ENCODE data around the gene CHMP2A. TPM values are rescaled to one million over a fixed set of nuclear protein-coding genes. Genes with fewer than 3 reads are reported as not detected.

CHMP2A gene
- total RNA-seq, 1 experiment from 2014 or later: 191 TPM

- Histone ChIP-seq H3K36me3 (ENCODE audit: control insufficient read depth, insufficient read depth, low read length) (peaks cover 3% of the 10 kb centered on the region; the same call in 1 of the 2 replicates), H3K27me3 (ENCODE audit: control insufficient read depth, insufficient read depth, low read length) (no peaks in the 10 kb centered on the region), H3K27ac (ENCODE audit: low read length) (peak overlapping the region; percentile 93), H3K4me3 (ENCODE audit: low read depth in 2 of 2, low read length in 2 of 2) (peak overlapping the region; percentile 38 to 70), H3K4me1 (ENCODE audit: control insufficient read depth, insufficient read depth, low read length) (peaks cover 26% of the 10 kb centered on the region), H3K9me3 (ENCODE audit: control insufficient read depth, insufficient read depth, low read depth, low read length) (no peaks in the 10 kb centered on the region)
- peak; percentile 70 for DNase-seq (ENCODE audit: low read depth, low spot score)
- ChIA-PET POLR2A (interaction anchor here (0.6 to 1.0 kb wide), 3 partner anchors 18 to 39 kb away, joined by 3 to 4 read pairs (median 3); partner anchors contain the start of gene TRIM28), CTCF (interaction anchor here (0.5 to 0.7 kb wide), 4 partner anchors 9 to 692 kb away, joined by 5 to 7 read pairs (median 6); no protein-coding TSS in a partner anchor)
- in situ Hi-C loops (cut with HindIII; ENCODE audit: low pct_unique_long_range_greater_than_20kb, low sequenced_read_pairs): no loop called here
- peak; percentile 87 for ATAC-seq
- intact Hi-C loops (cut with micrococcal nuclease; ENCODE audit: unreplicated experiment): no loop called here
- no TSS peak for BruUV-seq (replicated peaks)
- TF ChIP-seq POLR2AphosphoS5 (IDR thresholded peaks at IDR 0.05; ENCODE audit: low read depth, low read length) (peak; percentile 93), TCF7L2 (IDR thresholded peaks at IDR 0.05; ENCODE audit: low read depth, low read length) (no peak), REST (IDR thresholded peaks at IDR 0.05; ENCODE audit: insufficient read depth in 1 of 2, low read depth in 2 of 2, low read length in 1 of 2) (no peak), SIN3A (IDR thresholded peaks at IDR 0.05; ENCODE audit: borderline replicate concordance, insufficient read depth, low read depth, low read length) (peak; percentile 57; the same call in 1 of the 2 replicates)
- TF ChIP-seq, protein P1, sequence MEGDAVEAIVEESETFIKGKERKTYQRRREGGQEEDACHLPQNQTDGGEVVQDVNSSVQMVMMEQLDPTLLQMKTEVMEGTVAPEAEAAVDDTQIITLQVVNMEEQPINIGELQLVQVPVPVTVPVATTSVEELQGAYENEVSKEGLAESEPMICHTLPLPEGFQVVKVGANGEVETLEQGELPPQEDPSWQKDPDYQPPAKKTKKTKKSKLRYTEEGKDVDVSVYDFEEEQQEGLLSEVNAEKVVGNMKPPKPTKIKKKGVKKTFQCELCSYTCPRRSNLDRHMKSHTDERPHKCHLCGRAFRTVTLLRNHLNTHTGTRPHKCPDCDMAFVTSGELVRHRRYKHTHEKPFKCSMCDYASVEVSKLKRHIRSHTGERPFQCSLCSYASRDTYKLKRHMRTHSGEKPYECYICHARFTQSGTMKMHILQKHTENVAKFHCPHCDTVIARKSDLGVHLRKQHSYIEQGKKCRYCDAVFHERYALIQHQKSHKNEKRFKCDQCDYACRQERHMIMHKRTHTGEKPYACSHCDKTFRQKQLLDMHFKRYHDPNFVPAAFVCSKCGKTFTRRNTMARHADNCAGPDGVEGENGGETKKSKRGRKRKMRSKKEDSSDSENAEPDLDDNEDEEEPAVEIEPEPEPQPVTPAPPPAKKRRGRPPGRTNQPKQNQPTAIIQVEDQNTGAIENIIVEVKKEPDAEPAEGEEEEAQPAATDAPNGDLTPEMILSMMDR (IDR thresholded peaks at IDR 0.05): peak; percentile 100
Measured at GRCh38 chr19:58513694-58514563, 41.0 kb downstream of the CHMP2A start.

DNA sequence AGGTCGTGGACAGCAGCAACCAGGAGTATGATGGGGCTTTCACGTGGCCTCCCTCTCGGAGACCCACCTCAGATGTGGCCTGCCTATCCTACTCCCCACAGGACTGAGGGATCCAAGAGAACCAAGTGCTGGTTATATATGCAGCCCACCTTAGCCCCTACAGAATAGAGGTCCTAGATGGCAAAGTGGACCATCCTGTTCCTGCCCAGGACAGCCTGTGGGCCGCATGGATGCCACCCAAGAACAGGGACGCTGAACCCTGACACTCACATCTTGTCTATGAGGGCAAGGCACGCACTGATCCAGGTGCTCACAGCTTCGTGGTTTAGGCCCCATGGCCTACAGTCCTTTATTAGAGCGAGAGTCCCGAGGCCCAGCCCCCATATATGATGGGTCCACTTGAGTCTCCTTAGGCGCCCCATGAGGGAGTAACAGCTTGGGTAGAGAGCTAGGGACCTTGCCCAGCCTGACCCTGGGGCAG is 41.7 kb downstream of the CHMP2A start:
- CTCF ChIA-PET: interaction anchor here (0.5 to 0.6 kb wide), 2 partner anchors 8 to 692 kb away, joined by 5 to 6 read pairs; no protein-coding TSS in a partner anchor
- no peak overlapping the region for H3K4me3 ChIP-seq (ENCODE audit: low read depth in 2 of 2, low read length in 2 of 2)
- H3K27me3 ChIP-seq (ENCODE audit: control insufficient read depth, insufficient read depth, low read length): no peaks in the 10 kb centered on the region
- H3K27ac ChIP-seq (ENCODE audit: low read length): peak overlapping the region; percentile 82
- H3K4me1 ChIP-seq (ENCODE audit: control insufficient read depth, insufficient read depth, low read length): peaks cover 22% of the 10 kb centered on the region
- POLR2A ChIA-PET: interaction anchor here (0.6 to 1.0 kb wide), 3 partner anchors 19 to 40 kb away, joined by 3 to 4 read pairs (median 3); partner anchors contain the start of gene TRIM28
- ATAC-seq (peak; percentile 1), DNase-seq (ENCODE audit: low read depth, low spot score) (no peak)
- in situ Hi-C loops (cut with HindIII; ENCODE audit: low pct_unique_long_range_greater_than_20kb, low sequenced_read_pairs): no loop called here
- no TSS peak for BruUV-seq (replicated peaks)
- TF ChIP-seq SIN3A (IDR thresholded peaks at IDR 0.05; ENCODE audit: borderline replicate concordance, insufficient read depth, low read depth, low read length) (no peak), POLR2AphosphoS5 (IDR thresholded peaks at IDR 0.05; ENCODE audit: low read depth, low read length) (no peak), TCF7L2 (IDR thresholded peaks at IDR 0.05; ENCODE audit: low read depth, low read length) (no peak), REST (IDR thresholded peaks at IDR 0.05; ENCODE audit: insufficient read depth in 1 of 2, low read depth in 2 of 2, low read length in 1 of 2) (no peak)
- TF ChIP-seq, protein P1 (IDR thresholded peaks at IDR 0.05): no peak
- H3K36me3 ChIP-seq (ENCODE audit: control insufficient read depth, insufficient read depth, low read length): peaks cover 3% of the 10 kb centered on the region; the same call in 1 of the 2 replicates
- intact Hi-C loops (cut with micrococcal nuclease; ENCODE audit: unreplicated experiment): no loop called here
- no peaks in the 10 kb centered on the region for H3K9me3 ChIP-seq (ENCODE audit: control insufficient read depth, insufficient read depth, low read depth, low read length)
